Kidney capillary endothelial cell (primary cell): ENCODE measurements around the gene CELSR1.

ENCODE experiments used
- DNase-seq: peaks from one replicate; pipeline ENCODE4 v3.0.0-alpha.2; 2018; ENCODE audit warnings: low spot score

The CELSR1 gene

DNA sequence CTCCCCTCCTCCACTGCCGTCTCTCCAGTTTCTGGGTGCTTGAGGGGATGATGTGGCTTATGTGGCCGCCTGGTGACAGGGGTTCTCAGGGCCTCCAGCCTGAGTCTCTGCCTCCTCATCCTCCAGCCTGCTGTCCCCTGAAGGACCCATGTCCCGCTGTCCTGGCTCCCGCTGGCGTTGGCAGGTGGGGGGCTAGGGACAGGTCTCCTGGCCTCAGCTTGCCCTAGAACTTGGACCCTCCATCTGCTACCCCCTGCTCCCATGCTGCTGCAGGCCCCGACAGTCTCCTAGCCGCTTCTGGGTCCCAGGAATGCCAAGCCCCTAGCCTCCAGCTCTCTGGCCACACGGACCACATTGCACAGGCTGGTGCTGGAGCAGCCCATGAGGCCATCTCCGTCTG lies 13.9 kb upstream of the CELSR1 start:
- no peak for DNase-seq

DNA sequence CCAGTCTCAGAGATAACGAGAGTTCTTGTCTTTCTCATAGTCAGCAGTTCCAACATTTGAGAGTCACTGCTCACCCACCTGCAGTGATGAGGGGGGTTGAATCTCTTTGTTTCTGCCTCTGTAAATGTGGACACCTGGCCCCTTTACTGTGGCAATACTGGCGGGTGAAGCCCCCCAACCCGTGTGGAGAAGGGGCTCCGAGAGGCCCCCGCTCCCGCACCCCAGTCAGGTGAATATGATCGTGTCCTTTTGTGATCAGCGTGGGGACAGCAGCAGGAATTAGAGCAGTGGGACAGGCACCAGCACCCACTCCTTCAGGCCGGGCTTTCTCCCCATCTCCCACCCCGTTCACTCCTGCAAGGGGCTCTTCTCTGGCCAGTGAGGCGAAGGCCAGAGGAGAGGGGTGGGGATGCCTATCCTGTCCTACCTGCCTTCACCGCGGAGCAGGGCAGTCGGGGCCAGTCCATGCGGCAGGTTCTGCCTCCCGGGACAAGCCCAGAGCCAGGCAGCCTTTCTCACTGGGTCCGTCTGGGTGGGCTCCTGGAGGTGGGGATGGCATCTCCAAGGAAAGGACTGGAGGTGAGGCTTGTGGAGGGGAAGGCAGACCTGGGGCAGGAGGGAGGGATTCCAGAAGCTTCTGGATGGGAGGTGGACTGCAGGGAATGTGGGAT lies 12.7 kb upstream of the CELSR1 start:
- no peak for DNase-seq

DNA sequence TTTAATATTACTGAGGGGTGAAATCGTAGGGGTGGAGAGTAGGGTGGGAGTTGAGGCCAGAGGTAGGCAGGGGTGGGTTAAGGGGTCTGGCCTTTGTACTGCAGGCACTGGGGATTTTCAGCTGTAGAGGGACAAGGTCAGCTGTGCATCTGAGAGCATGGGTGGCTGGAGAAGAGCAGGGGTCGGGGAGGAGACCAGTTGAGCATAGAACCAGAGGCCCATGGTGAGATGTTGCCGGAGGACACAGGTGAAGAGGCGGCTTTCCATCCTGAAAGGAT lies 12.1 kb upstream of the CELSR1 start:
- DNase-seq, result no peak

DNA sequence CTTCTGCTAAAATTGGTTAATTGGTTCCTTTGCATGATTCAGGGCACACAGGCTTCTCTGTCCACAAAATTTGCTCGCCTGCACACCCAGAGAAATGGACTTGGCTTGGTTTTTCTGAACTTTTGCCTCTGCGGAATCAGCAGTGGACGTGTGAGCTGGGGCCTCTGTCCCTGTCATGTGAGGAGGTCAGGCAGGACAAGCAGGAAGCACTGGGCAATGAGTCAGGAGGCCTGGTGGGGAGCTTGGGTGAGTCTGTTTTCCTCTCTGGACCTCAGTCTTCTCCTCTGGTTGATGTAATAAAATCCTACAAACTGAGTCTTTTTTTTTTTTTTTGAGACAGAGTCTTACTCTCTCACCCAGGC lies 10.4 kb upstream of the CELSR1 start:
- DNase-seq, result peak; percentile 87

DNA sequence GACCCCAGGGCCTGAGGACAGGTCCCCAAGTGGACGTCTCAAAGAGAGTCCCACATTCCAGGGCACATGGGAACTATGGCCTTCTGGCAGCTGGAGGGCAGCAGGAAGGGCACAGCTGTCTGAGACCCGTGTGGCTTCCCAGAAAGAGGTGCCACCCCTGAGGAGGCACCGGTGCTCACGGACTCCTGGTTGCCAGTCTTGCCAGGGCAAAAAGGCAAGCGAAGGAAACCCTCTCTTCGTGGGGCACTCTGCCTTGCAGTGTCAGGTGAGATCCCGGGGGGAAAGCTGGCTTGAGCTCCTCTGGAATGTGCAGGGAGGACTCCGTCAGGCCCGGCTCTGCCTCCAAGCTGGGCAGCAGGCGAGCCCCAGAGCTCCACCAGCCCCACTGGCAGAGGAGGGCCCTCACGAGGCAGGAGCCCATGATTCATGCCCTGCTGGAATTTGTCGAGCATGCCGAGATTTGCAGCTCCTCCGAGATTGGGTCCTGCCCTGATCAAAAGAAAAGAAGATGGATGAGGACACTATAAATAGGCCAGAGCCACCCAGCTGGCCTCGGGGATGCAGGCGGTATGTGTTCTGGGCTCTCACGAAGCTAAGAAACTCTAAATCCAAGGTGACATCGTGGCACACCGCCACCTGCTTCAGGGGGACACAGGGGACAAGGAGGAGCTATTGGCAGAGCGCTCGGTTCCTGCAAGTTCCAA lies 9.9 kb upstream of the CELSR1 start:
- DNase-seq, result peak; percentile 54

DNA sequence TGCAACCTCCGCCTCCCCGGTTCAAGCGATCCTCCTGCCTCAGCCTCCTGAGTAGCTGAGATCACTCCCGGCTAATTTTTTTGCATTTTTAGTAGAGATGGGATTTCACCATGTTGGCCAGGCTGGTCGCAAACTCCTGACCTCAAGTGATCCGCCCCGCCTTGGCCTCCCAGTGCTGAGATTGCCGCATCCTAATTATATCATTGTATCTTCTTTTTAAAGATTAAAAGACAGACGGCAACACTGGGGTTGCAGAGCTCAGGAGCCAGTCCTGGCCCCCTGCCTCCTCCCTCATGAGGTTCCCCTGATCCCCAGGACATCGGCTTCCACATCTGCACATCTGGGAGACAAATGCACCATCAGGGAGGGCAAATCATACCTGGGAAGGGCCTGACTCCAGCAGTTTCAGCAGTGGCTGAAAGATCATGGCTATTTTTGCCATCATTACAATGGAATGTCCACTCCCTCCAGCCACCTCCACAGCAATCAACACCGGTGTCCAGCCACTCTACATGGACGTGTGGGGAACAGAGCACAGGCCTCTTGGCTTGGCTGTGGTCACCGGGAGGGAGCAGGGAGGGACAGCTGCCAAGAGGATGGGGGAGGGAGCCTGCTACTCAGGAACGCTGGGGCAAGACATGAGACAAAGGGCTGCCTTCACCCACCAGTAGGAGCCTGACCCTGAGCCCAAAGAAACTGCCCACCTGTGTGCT lies 9.2 kb upstream of the CELSR1 start:
- DNase-seq, result no peak

DNA sequence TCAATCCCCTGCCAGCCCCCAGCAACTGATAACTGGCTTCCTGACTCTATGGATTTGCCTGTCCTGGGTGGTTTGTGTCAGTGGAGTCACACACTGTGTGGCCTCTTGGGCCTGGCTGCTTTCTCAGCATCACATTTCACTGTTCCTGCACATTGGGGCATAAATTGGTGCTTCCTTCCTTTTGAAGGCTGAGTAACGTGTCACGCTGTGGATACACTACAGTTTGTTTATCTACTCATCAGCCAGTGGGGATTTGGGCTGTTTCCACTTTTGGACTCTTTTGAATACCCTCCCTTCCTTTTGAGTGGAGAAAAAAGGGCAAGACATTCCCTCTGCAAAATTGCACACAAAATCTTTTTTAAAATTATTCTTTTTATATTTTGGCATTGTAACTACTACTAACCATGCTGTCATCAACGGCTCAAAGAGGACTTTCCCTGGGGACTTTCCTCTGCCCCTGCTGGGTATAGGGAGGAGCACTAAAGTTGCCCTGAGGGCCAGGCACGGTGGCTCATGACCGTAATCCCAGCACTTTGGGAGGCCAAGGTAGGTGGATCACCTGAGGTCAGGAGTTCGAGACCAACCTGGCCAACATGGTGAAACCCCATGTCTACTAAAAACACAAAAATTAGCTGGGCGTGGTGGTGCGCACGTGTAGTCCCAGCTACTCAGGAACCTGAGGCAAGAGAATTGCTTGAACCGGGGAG lies 7.8 kb upstream of the CELSR1 start:
- peak; percentile 34 for DNase-seq

DNA sequence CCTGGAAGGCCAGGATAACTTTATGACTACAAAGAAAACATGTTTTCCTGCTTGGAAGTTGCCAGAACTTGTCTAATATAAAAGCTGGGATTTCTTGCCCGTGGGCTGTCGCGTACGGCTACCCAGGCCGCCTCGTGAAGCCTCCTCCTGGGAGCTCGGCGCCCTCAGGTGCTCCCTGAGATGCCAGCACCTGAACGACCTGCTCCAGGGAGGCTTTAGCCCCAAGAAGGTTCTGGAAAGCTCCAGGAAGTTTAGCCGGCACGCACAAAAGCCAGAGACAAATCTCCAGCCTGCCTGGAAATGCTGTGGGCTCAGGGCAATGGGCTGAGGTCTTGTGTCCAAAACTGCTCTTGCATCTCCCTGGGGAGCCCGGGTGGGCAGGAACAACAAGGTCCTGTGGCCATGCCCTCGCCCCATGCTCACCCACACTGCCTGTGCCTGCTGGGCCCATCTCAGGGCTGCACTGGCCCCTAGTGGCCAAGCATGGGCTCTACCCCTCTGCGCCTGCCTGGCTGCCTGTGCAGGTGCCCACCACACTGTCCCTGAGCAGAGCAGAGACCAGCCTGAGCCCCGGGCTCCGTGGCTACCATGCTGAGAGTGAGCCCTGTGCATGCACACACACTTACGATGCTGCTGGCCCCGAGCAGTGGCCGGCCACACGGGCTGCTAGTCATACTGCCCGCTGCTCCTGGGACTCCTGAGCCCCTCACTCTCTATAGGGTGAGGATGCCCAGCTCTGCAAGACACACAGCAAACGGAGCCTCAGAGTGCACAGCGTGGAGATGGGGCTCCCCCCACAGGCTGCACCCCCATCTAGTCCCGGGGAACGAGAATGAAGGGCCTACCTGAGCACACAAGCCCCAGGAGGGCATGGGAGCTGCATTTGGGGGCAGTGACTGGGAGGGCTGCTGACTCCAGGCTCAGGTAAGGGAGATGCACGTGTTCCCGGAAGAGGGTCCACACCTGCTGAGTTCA lies 4.9 kb upstream of the CELSR1 start:
- DNase-seq, result peak; percentile 78

DNA sequence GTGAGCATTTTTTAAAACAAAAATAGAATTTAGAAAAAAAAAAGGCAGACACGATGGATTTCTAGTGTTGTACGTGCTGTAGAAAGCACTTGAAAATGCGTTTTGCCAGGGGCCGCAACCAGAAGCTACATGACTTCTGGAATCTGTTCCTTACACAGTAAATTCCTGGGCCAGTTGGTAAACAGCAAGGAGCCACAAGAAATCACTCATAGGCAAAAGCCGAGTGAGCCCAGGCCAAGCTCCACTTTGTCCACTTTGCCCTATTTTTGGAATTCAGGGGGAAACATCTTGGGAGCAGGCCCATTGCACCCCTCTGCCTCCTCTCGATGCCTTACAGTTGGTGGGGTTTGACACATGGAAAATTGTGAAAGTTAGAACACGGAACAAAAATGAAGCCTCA lies 4.1 kb upstream of the CELSR1 start:
- DNase-seq, result no peak

DNA sequence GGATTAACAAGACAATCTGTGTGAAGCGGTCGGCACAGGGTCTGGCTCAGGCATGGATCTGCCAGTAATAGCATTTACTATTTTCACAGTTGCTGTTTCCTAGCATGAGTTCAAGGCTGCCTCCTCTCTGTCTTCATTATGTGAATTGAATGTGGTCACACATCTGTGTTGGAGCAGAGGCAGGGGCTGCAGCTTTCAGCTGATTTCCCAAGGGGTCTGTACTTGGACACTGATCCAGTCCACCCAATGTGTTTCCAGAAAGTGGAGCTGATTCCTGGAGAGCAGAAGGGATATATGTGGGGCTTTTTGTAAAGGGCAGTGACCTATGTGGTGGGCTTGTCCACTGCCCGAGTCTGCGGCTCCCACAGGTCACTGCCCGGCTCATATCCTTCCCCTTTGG lies 3.5 kb upstream of the CELSR1 start:
- DNase-seq, result no peak

DNA sequence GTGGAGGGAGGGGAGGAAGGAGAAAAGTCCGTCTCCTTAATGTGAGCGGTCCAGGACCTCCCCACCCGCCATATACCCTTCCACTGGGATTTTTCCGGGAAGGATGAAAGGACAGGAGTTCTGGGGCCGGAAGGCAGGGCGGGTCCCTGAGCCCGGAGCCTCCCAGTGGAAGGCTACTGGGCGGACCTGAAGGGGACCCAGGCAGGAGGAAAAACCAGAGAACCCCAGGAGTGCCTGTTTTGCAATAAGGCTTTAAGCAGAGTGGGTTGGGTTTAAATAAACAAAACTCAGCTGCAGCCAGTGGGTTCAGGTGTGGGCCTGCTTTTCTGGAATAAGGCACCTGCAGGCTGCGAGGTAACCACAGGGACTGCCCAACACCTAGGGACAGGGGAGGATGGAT lies 1.7 kb upstream of the CELSR1 start:
- no peak for DNase-seq

DNA sequence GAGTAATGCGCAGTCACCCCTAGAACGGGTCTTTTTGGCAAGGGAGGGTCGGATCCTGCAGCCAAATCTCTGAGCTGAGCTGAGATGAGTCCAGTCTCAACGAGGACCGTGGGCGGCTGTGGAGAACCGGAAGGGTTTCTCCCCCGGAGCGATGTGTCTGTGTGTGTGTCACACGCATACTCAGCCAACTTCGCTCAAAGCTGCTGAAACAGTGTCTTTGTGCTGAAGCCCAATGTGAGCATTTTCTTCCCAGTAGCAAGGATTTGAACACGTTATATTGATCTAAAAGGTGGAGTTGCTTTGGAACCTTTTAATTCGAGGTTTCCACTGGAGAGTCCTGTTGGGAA lies 1.4 kb upstream of the CELSR1 start:
- peak; percentile 58 for DNase-seq

DNA sequence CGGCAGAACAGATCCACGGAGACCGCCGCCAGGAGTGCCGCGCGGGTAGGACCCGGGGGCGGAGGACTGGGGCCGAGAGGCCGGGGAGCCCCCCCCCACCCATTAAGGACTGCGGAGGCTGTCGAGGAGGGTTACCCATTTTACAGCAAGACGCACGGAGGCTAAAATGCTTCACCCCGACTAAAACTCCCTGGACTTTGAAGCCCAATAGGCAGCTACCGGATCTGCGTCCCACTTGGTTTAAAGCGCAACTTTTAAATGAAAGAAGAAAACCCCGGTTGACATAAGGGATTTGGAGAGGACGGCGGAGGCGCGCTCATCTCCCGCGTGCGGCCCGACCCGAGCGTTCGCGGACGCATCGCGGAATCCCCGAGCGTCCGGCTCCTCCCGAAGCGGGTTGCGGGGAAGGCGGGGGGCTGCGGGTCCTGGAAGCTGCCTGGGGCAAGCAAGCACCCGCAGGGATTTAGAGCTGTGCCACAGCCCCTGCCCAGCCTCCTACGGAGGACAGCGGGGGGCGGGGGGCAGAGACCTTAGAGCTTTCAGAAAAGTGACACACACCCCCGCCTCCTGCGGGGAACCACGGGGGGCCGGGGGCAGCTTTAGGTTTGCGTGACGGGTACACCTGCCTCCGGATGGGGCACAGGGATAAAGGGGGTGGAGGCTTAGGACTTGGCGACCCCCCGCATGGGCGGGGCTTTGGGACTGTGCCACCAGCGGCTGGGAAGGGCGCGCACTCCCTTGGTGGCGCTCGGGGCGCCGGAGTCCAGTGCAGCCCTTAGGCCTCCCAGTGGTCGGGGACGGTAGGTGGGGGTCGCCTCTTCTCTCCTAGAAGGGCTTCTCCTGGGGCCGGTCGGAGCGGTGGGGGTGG lies 760 bp upstream of the CELSR1 start:
- no peak for DNase-seq

DNA sequence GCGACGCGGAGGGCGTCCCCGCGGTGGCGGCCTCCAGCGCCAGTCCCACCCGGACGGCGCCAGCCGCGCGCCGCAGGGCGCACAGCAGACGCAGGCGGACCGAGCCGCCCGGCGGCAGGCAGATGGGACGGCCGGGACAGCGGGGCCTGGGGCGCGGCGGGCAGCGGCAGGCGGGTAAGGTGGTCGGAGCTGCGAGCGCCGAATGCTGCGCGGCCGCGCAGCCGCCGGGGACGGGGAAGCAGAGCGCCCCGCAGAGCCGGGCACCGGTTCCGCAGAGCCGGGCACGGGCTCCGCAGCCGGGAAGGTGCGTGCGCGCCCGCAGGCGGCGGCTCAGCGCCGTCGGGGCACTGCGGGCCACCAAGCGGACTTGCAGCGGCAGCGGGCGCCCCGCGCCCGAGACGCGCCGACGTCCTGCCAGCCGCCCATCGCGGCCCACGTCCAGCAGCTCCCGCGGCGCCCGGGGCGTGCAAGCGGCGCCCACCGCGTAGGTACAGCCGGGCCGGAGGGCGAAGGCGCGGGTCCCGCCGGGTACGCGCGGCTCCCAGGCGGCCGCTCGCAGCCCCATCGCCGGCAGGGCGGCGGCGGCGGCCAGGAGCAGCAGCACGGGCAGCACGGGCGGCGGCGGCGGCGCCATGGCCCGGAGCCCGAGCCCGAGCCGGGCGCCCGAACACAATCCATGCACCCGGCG lies 739 bp downstream of the CELSR1 start:
- DNase-seq, result no peak

DNA sequence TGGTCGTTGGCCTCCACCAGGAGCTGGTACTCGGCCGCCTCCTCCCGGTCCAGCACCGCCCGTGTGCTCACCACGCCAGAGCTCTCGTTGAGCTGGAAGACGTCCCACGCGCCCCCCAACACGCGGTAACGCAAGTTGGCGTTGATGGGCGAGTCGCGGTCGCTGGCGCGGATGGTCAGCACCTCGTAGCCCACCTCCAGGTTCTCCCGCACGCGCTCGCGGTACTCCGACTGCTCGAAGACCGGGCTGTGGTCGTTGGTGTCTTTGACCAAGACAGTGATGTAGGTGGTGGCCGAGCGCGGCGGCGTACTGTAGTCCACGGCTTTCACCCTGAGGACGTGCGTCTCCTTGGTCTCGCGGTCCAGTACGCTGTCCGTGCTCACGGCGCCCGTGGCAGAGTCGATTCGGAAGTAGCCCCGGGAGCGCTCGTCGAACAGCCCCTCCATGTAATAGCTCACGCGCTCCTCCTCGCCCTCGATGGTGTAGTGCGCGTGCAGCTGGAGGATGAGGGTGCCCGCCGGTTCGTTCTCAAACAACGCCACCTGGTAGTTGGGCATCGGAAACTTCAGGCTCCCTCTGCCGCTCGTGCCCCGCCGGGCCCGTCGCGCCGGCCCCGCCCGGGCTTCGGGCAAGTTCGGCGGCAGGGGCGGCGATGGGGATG lies 1.4 kb downstream of the CELSR1 start:
- no peak for DNase-seq

DNA sequence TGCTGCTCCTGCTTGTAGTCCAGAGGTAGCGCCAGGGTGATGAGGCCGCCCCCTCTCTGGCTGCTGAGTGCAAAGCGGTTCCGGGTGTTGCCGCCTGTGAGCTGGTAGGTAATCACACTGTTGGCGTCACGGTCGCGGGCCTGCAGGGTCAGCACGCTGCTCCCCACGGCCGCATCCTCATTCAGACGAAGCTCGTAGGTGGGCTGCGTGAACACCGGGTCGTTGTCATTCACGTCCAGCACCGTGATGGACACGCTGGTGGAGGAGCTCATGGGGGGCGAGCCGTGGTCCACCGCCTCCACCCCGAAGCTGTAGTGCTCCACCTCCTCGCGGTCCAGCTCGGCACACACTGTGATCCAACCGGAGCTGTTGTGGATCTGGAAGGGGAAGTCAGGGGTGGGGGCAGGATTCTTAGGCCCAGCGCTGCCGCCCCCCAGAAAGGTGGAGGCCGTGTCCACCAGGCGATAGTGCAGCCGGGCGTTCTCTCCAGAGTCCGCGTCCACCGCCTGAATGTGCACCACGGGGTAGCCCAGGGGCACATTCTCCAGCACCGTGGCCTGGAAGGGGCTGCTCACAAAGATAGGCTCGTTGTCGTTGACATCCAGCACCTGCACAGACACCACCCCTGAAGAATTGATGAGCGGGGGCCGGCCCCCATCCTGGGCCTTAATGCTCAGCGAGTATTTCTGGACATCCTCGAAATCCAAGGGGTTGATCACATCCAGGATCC lies 2.4 kb downstream of the CELSR1 start:
- no peak for DNase-seq

DNA sequence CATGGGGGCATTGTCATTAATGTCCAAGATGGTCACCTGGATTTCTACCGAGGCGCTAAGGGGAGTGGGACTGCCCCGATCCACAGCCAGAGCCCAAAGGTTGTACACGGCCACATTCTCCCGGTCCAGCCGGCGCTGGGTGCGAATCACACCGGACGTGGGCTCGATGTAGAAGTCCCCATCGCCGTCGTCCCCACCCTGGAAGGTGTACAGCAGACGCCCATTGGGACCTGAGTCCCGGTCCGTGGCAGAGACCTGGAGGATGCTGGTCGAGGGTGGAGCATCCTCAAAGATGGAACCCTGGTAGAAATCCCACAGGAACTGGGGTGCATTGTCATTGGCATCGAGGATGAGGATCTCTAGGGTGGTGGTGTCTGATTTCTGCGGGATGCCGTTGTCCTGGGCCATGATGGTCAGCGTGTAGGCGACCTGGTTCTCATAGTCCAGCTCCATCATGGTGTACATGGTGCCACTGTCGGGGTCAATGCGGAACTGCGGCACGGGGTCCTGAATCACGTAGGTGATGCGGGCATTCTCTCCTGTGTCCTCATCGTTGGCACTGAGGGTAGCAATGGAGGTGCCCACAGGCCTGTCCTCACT lies 3.1 kb downstream of the CELSR1 start:
- DNase-seq, result no peak

DNA sequence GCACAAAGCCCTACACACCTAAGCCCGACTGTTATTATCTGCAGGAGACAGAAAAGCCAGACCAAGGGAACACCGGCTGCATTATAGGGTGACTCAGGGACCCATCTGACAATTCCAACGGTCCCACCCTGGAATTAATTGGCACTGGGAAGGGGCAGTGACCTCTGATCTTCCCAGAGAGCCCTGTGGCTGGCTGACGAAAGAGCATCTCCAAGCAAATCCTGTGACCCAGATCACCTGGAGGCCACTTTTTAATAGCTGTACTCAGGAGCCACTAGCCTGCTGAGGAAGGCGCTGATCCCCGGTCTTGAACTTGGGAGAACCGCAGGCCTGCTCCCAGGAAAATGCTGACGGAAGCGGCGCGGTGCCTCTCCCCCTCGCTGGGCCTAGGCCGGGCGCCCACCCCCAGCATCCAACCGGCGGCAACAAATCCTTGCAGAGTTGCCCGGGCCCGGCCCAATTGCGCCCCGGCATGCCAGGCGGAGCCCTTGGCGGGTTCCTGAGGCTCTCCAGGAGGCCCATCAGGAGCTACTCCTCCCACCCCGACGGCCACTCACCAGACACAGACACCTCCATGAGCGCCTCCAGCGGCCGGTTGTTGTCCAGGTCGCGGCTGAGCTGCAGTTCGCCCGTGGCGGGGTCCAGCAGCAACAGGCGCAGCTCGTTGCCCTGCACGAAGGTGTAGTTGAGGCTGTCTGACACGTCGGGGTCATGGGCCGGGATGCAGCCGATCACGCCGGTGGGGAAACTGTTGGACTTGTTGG lies 4.2 kb downstream of the CELSR1 start:
- no peak for DNase-seq
